ENCODE results near the gene WDR6. TPM values are rescaled to one million over a fixed set of nuclear protein-coding genes. Genes with fewer than 3 reads are reported as not detected.

Gene WDR6
- 55.0 and 141 TPM in 2 replicates for total RNA-seq

GRCh38 chr3:49007068-49007770, at the start of gene WDR6:
Gene WDR6, plus strand, starts transcription at chr3:49007391. Its CDS starts 41 bp downstream, at chr3:49007432.

GRCh38 chr3:48989796-48990635, 17.2 kb upstream of the WDR6 start, which contains the start of gene P4HTM:
Gene P4HTM, plus strand, starts transcription at chr3:48990241. Its CDS starts 16 bp downstream, at chr3:48990257.

GRCh38 chr3:49017971-49018706, 10.9 kb downstream of the WDR6 start, which contains the start of gene DALRD3:
Gene DALRD3, minus strand, starts transcription at chr3:49018580. Its CDS starts 16 bp downstream, at chr3:49018564.

GRCh38 chr3:49021813-49022687, 14.9 kb downstream of the WDR6 start, which contains the start of gene NDUFAF3:
Gene NDUFAF3, plus strand, starts transcription at chr3:49022121. Its CDS starts 24 bp downstream, at chr3:49022145.

GRCh38 chr3:49028673-49029562, 21.7 kb downstream of the WDR6 start, which contains the start of gene IMPDH2:
Gene IMPDH2, minus strand, starts transcription at chr3:49029398. Its CDS starts 48 bp downstream, at chr3:49029350.

Other genes starting within 250 kb of the WDR6 start
- gene PRKAR2A, start 159.5 kb upstream of the WDR6 start, total RNA-seq: 22.0 and 35.4 TPM in 2 replicates
- 19.3 and 31.0 TPM in 2 replicates for gene SLC25A20, start 108.5 kb upstream of the WDR6 start, total RNA-seq
- gene ARIH2, start 88.5 kb upstream of the WDR6 start, total RNA-seq: 36.6 and 102 TPM in 2 replicates
- 14.2 and 18.0 TPM in 2 replicates for gene P4HTM, start 17.1 kb upstream of the WDR6 start, total RNA-seq
- 31.6 and 34.1 TPM in 2 replicates for gene DALRD3, start 11.2 kb downstream of the WDR6 start, total RNA-seq
- 45.0 and 63.7 TPM in 2 replicates for gene NDUFAF3, start 14.7 kb downstream of the WDR6 start, total RNA-seq
- gene IMPDH2, start 22.0 kb downstream of the WDR6 start, total RNA-seq: 210 and 242 TPM in 2 replicates
- gene QRICH1, start 86.7 kb downstream of the WDR6 start, total RNA-seq: 65.7 and 68.7 TPM in 2 replicates
- gene QARS1, start 97.4 kb downstream of the WDR6 start, total RNA-seq: 272 and 301 TPM in 2 replicates
- gene USP19, start 113.4 kb downstream of the WDR6 start, total RNA-seq: 29.8 and 54.9 TPM in 2 replicates
- 745 and 1,550 TPM in 2 replicates for gene LAMB2, start 125.7 kb downstream of the WDR6 start, total RNA-seq
- gene CCDC71, start 158.9 kb downstream of the WDR6 start, total RNA-seq: 13.4 and 17.4 TPM in 2 replicates
- gene KLHDC8B, start 164.2 kb downstream of the WDR6 start, total RNA-seq: 43.3 and 55.2 TPM in 2 replicates